ENCODE data around the gene ZNF536. TPM values are rescaled to one million over a fixed set of nuclear protein-coding genes. Genes with fewer than 3 reads are reported as not detected.

The ZNF536 gene
- total and polyA plus RNA-seq, 7 donors = 0.01 to 0.94 (median 0.20) TPM; not detected in 1

DNA sequence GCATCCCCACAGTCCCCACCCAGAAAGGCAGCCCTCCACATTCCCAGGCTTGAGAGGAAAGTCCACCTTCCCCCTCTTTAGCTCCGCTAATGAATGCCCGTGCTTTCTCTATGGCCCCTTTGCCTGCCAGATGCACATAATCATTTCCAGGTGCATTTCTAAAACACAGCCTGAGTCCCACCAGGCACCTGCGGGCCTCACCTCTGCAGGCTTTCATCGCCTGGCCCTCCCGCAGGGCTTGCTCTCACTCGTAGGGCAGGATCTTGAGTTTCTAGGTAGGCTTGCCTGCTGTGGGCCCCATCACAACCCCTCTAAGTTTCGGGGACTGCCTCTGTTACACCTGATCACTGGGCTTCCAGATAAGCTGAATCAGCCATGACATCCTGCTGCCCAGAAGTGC lies 173.6 kb downstream of the ZNF536 start:
- intact Hi-C loops (cut with DNase I) = no loop called here
- WGBS, 3 donors = 86 to 93% (median 89%) methylated on average over 7 of the region's 7 CpGs
- H3K27ac ChIP-seq = no peak overlapping the region
- ATAC-seq = no peak
- no peaks in the 10 kb centered on the region for H3K36me3 ChIP-seq (ENCODE audit: insufficient read depth in 1 of 2, low read depth in 1 of 2)
- no peaks in the 10 kb centered on the region for H3K9me3 ChIP-seq
- H3K4me1 ChIP-seq = no peaks in the 10 kb centered on the region
- TF ChIP-seq, protein P1, sequence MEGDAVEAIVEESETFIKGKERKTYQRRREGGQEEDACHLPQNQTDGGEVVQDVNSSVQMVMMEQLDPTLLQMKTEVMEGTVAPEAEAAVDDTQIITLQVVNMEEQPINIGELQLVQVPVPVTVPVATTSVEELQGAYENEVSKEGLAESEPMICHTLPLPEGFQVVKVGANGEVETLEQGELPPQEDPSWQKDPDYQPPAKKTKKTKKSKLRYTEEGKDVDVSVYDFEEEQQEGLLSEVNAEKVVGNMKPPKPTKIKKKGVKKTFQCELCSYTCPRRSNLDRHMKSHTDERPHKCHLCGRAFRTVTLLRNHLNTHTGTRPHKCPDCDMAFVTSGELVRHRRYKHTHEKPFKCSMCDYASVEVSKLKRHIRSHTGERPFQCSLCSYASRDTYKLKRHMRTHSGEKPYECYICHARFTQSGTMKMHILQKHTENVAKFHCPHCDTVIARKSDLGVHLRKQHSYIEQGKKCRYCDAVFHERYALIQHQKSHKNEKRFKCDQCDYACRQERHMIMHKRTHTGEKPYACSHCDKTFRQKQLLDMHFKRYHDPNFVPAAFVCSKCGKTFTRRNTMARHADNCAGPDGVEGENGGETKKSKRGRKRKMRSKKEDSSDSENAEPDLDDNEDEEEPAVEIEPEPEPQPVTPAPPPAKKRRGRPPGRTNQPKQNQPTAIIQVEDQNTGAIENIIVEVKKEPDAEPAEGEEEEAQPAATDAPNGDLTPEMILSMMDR (IDR thresholded peaks at IDR 0.05) = no peak
- no peak overlapping the region for H3K4me3 ChIP-seq
- no peaks in the 10 kb centered on the region for H3K27me3 ChIP-seq (ENCODE audit: insufficient read depth in 3 of 3, low read length in 2 of 3)
- no peak for DNase-seq

GRCh38 chr19:30546332-30546731 lies 174.1 kb downstream of the ZNF536 start:
- ATAC-seq (no peak), DNase-seq (no peak)
- no peaks in the 10 kb centered on the region for H3K4me1 ChIP-seq
- no peak overlapping the region for H3K4me3 ChIP-seq
- no peaks in the 10 kb centered on the region for H3K9me3 ChIP-seq
- 69 to 76% (median 76%) methylated on average over 6 of the region's 6 CpGs for WGBS, 3 donors
- no peaks in the 10 kb centered on the region for H3K27me3 ChIP-seq (ENCODE audit: insufficient read depth in 3 of 3, low read length in 2 of 3)
- H3K36me3 ChIP-seq (ENCODE audit: insufficient read depth in 1 of 2, low read depth in 1 of 2) = no peaks in the 10 kb centered on the region
- H3K27ac ChIP-seq = no peak overlapping the region
- intact Hi-C loops (cut with DNase I) = no loop called here
- TF ChIP-seq, protein P1 (IDR thresholded peaks at IDR 0.05) = no peak

- intact Hi-C loops (cut with DNase I) = no loop called here
- no peak overlapping the region for H3K4me3 ChIP-seq
- no peaks in the 10 kb centered on the region for H3K36me3 ChIP-seq (ENCODE audit: insufficient read depth in 1 of 2, low read depth in 1 of 2)
- H3K9me3 ChIP-seq = no peaks in the 10 kb centered on the region
- ATAC-seq = no peak
- no peaks in the 10 kb centered on the region for H3K4me1 ChIP-seq
- no peak for DNase-seq
- TF ChIP-seq, protein P1 (IDR thresholded peaks at IDR 0.05) = no peak
- H3K27ac ChIP-seq = no peak overlapping the region
- 49 to 53% (median 49%) methylated on average over 2 of the region's 2 CpGs for WGBS, 3 donors
- no peaks in the 10 kb centered on the region for H3K27me3 ChIP-seq (ENCODE audit: insufficient read depth in 3 of 3, low read length in 2 of 3)
Observed at GRCh38 chr19:30547246-30547645, 175.1 kb downstream of the ZNF536 start.

GRCh38 chr19:30549151-30549550 lies 177.0 kb downstream of the ZNF536 start:
- TF ChIP-seq, protein P1 (IDR thresholded peaks at IDR 0.05) = no peak
- no peaks in the 10 kb centered on the region for H3K4me1 ChIP-seq
- WGBS, 3 donors = 94 to 95% (median 95%) methylated on average over 13 of the region's 13 CpGs
- ATAC-seq (no peak), DNase-seq (no peak)
- no peak overlapping the region for H3K4me3 ChIP-seq
- H3K27me3 ChIP-seq (ENCODE audit: insufficient read depth in 3 of 3, low read length in 2 of 3) = no peaks in the 10 kb centered on the region
- no peaks in the 10 kb centered on the region for H3K9me3 ChIP-seq
- H3K27ac ChIP-seq = no peak overlapping the region
- intact Hi-C loops (cut with DNase I) = no loop called here
- no peaks in the 10 kb centered on the region for H3K36me3 ChIP-seq (ENCODE audit: insufficient read depth in 1 of 2, low read depth in 1 of 2)

GRCh38 chr19:30551271-30551670 lies 179.1 kb downstream of the ZNF536 start:
- DNase-seq = no peak
- 81 to 83% (median 83%) methylated on average over 11 of the region's 11 CpGs for whole genome bisulfite sequencing, 3 donors
- H3K36me3 ChIP-seq (ENCODE audit: insufficient read depth in 1 of 2, low read depth in 1 of 2) = no peaks in the 10 kb centered on the region
- no peak overlapping the region for H3K27ac ChIP-seq
- H3K4me1 ChIP-seq = no peaks in the 10 kb centered on the region
- H3K4me3 ChIP-seq = no peak overlapping the region
- H3K9me3 ChIP-seq = no peaks in the 10 kb centered on the region
- H3K27me3 ChIP-seq (ENCODE audit: insufficient read depth in 3 of 3, low read length in 2 of 3) = no peaks in the 10 kb centered on the region
- intact Hi-C loops (cut with DNase I) = no loop called here
- ATAC-seq = no peak
- TF ChIP-seq, protein P1 (IDR thresholded peaks at IDR 0.05) = no peak
